GM12878 (cell line): ENCODE measurements around the gene SEMA5A. TPM values are rescaled to one million over a fixed set of nuclear protein-coding genes. Genes with fewer than 3 reads are reported as not detected.

Source experiments
- ATAC-seq: fragments of 200-7000 bp; cut with Tn5 transposase; 3 replicates; pipeline ENCODE4 v1.9.1; 2020; ENCODE audit warnings: mild to moderate bottlenecking, moderate library complexity
- BruUV-seq: library from RNA; stranded (reverse); fragments of 400-500 nt; replicated peaks from 2 replicates; lab custom pipeline; 2021; lab: Mats Ljungman, UMichigan
- CTCF ChIA-PET: fragments of 300-600 bp; sonication (Branson Sonifier 250); formaldehyde crosslinking; extraction: SDS; loops from one replicate; lab custom pipeline; 2021; ENCODE audit warnings: inconsistent platforms; lab: Yijun Ruan, JAX
- POLR2A ChIA-PET: fragments of 350-600 bp; formaldehyde crosslinking; extraction: SDS; loops from one replicate; lab custom pipeline; 2021; ENCODE audit warnings: inconsistent platforms; lab: Charles Lee
- RAD21 ChIA-PET: fragments of 300-600 bp; sonication (Branson Sonifier 250); formaldehyde crosslinking; loops from one replicate; lab custom pipeline; 2023; ENCODE audit warnings: antibody characterized with exemption; ENCODE audit not compliant: unreplicated experiment; lab: Charles Lee
- SMC1A ChIA-PET: fragments of 300-600 bp; sonication (Branson Sonifier 250); formaldehyde crosslinking; loops from one replicate; lab custom pipeline; 2023; ENCODE audit not compliant: unreplicated experiment, uncharacterized antibody; lab: Charles Lee
- DNase-seq: peaks from one replicate; pipeline ENCODE4 v3.0.0-alpha.2; 2011; ENCODE audit warnings: low read depth, low spot score
- FAIRE-seq: peaks from 3 replicates; lab custom pipeline; 2011; peaks lifted over from hg19 to GRCh38; lab: Jason Lieb, UNC
- H2AFZ ChIP-seq: 2 replicates; pipeline ENCODE4 v1.6.0; 2011; ENCODE audit warnings: low read depth, low read length, control low read depth; ENCODE audit not compliant: control insufficient read depth
- H3K27ac ChIP-seq: 2 replicates; pipeline ENCODE4 v1.5.1; 2011; ENCODE audit warnings: control low read depth; ENCODE audit not compliant: control insufficient read depth, insufficient read depth
- H3K27me3 ChIP-seq, 2 experiments: replicated peaks in 1 of 2; 2 replicates each; pipeline versions ENCODE4 v1.6.0 to v1.6.1; 2011; ENCODE audit warnings: low read length in 1 of 2; ENCODE audit not compliant: control insufficient read depth in 2 of 2, insufficient read depth in 2 of 2
- H3K36me3 ChIP-seq, 2 experiments: 2 replicates each; pipeline ENCODE4 v1.5.1; 2011; ENCODE audit warnings: low read length in 1 of 2; ENCODE audit not compliant: control insufficient read depth in 2 of 2, insufficient read depth in 2 of 2
- H3K4me1 ChIP-seq: 2 replicates; pipeline ENCODE4 v1.6.1; 2011; ENCODE audit warnings: mild to moderate bottlenecking, low read length, moderate library complexity, mixed read lengths; ENCODE audit not compliant: control insufficient read depth, insufficient read depth
- H3K4me2 ChIP-seq: 2 replicates; pipeline ENCODE4 v1.6.0; 2011; ENCODE audit warnings: control low read depth; ENCODE audit not compliant: control insufficient read depth, insufficient read depth
- H3K4me3 ChIP-seq: fragments of 200-600 bp; sonication (generic); 2 replicates; pipeline ENCODE4 v1.5.1; 2016
- H3K79me2 ChIP-seq: 2 replicates; pipeline ENCODE4 v1.6.0; 2011; ENCODE audit warnings: low read length; ENCODE audit not compliant: control insufficient read depth, insufficient read depth
- H3K9ac ChIP-seq: 2 replicates; pipeline ENCODE4 v1.8.0; 2011; ENCODE audit warnings: low read length, control low read depth, mixed read lengths; ENCODE audit not compliant: control insufficient read depth, insufficient read depth
- H3K9me3 ChIP-seq: replicated peaks from 3 replicates; pipeline ENCODE4 v1.5.1; 2011; ENCODE audit warnings: mild to moderate bottlenecking, low read length; ENCODE audit not compliant: control insufficient read depth, insufficient read depth
- H4K20me1 ChIP-seq: 2 replicates; pipeline ENCODE4 v1.6.0; 2011; ENCODE audit not compliant: control insufficient read depth, insufficient read depth
- CBFB ChIP-seq: IDR thresholded peaks from 2 replicates; pipeline ENCODE4 v1.6.1; 2016; ENCODE audit warnings: antibody characterized with exemption, low read depth
- CEBPB ChIP-seq, 2 experiments: fragments of 150-350 bp in 1 of 2; IDR thresholded peaks; 2 replicates each; pipeline ENCODE4 v1.6.1; 2012 to 2014; ENCODE audit warnings: low read depth in 2 of 2, low read length in 2 of 2, borderline replicate concordance in 1 of 2, inconsistent platforms in 1 of 2
- CUX1 ChIP-seq: IDR thresholded peaks from 2 replicates; pipeline ENCODE4 v1.6.1; 2012; ENCODE audit warnings: improper control_type of control experiment, low read depth, low read length; ENCODE audit not compliant: insufficient replicate concordance
- DPF2 ChIP-seq: fragments of 450-650 bp; IDR thresholded peaks from 2 replicates; pipeline ENCODE4 v1.6.1; 2017; ENCODE audit warnings: mild to moderate bottlenecking
- IKZF2 ChIP-seq, 2 experiments: fragments of 450-650 bp; IDR thresholded peaks; 2 replicates each; pipeline ENCODE4 v1.6.1; 2017; ENCODE audit warnings: mild to moderate bottlenecking in 2 of 2, moderate library complexity in 2 of 2
- NFYA ChIP-seq: IDR thresholded peaks from 2 replicates; pipeline ENCODE4 v1.6.1; 2011; ENCODE audit warnings: low read depth, mild to moderate bottlenecking, low read length, improper control_type of control experiment, borderline replicate concordance
- NR2C2 ChIP-seq: IDR thresholded peaks from 2 replicates; pipeline ENCODE4 v1.6.1; 2011; ENCODE audit warnings: borderline replicate concordance, low read depth; ENCODE audit not compliant: control insufficient read depth, insufficient read length
- WGBS: methylation state at CpG from one replicate; pipeline ENCODE4 v1.1.6; 2016; ENCODE audit warnings: low lambda C conversion rate; ENCODE audit not compliant: insufficient replicate concordance, insufficient coverage; ENCODE audit errors: missing lambda C conversion rate; 5-methylcytosine and 5-hydroxymethylcytosine counted together
- in situ Hi-C: fragments of 300-500 bp; cut with MboI; formaldehyde crosslinking; loops from 9 replicates; pipeline ENCODE4 v1.14.3; 2018; ENCODE audit warnings: mixed read lengths
- intact Hi-C: fragments of 100-400 bp; cut with micrococcal nuclease; formaldehyde crosslinking; loops from one replicate; pipeline ENCODE4 v1.14.2; 2022; ENCODE audit not compliant: unreplicated experiment
- polyA plus RNA-seq, 11 experiments: library from polyadenylated mRNA; depleted of rRNA in 4 of 11; unstranded in 6 of 11; stranded (reverse) in 5 of 11; fragments of >200 nt; fragmentation: Nextera tagmentation in 4 of 11; fragmentation: Illumina TruSeq in 1 of 11; extraction: Ambion mirVana in 4 of 11; extraction: Trizol in 1 of 11; gene quantifications; 1 replicate in 1 of 11; 2 replicates in 10 of 11; pipeline versions ENCODE4 v1.2.1 to v1.2.3, GENCODE V29; 2011 to 2016; ENCODE audit warnings: inconsistent platforms in 2 of 11, missing spikeins in 2 of 11, low read depth in 1 of 11
- total RNA-seq, 4 experiments: library from RNA; depleted of rRNA in 3 of 4; stranded (reverse); fragments of >200 nt in 3 of 4; fragmentation: Illumina TruSeq in 1 of 4; extraction: Trizol in 1 of 4; gene quantifications; 2 replicates each; pipeline versions ENCODE4 v1.2.1 to v1.2.3, GENCODE V29; 2013 to 2021
- TF ChIP-seq, protein P1 (sequence below): fragments of 450-650 bp; IDR thresholded peaks from 2 replicates; pipeline ENCODE4 v1.6.1; 2017; ENCODE audit warnings: low read depth, mild to moderate bottlenecking, moderate library complexity

The SEMA5A gene
- total and polyA plus RNA-seq, 10 of the 15 experiments (the other 5 are each of a cell fraction or from before 2014, with no cell fraction given): 0.03 to 2.4 (median 0.09) TPM; not detected in 1

DNA sequence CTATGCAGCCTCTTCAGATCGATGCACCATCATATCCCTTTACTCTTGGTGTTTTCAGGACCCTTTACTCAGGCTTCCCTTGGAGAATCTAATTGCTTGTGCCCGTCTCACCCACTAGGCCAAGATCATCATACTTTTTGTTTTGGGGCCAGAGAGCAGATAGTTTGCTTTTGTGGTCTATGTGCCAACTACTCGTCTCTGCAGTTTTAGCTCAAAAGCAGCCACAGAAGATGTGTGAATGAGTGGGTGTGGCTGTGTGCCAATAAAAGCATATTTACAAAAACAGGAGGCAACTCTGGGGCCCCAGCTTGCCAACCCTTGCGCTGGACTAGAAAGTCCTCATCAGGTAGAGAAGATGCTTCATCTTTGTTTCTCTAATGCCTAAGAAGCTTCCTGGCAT is 216.8 kb downstream of the SEMA5A start:
- Histone ChIP-seq H2AFZ (no peak overlapping the region), H3K4me3 (no peak overlapping the region), H3K9me3 (no peaks in the 10 kb centered on the region), H3K4me2 (no peak overlapping the region), H3K79me2 (no peaks in the 10 kb centered on the region), H3K9ac (no peak overlapping the region), H4K20me1 (no peaks in the 10 kb centered on the region), H3K27me3 (no peaks in the 10 kb centered on the region), H3K36me3 (no peaks in the 10 kb centered on the region), H3K27ac (no peak overlapping the region), H3K4me1 (no peaks in the 10 kb centered on the region)
- POLR2A ChIA-PET: no interaction called here
- FAIRE-seq (no peak), ATAC-seq (no peak), DNase-seq (no peak)
- RAD21 ChIA-PET: no interaction called here
- in situ Hi-C loops: no loop called here
- no TSS peak for BruUV-seq
- TF ChIP-seq CBFB: no peak
- no peak for TF ChIP-seq CUX1
- no peak for TF ChIP-seq NFYA
- no peak for TF ChIP-seq CEBPB (IDR thresholded peaks at IDR 0.05; ENCODE audit: borderline replicate concordance in 1 of 2, low read depth in 2 of 2, low read length in 2 of 2)
- TF ChIP-seq, protein P1, sequence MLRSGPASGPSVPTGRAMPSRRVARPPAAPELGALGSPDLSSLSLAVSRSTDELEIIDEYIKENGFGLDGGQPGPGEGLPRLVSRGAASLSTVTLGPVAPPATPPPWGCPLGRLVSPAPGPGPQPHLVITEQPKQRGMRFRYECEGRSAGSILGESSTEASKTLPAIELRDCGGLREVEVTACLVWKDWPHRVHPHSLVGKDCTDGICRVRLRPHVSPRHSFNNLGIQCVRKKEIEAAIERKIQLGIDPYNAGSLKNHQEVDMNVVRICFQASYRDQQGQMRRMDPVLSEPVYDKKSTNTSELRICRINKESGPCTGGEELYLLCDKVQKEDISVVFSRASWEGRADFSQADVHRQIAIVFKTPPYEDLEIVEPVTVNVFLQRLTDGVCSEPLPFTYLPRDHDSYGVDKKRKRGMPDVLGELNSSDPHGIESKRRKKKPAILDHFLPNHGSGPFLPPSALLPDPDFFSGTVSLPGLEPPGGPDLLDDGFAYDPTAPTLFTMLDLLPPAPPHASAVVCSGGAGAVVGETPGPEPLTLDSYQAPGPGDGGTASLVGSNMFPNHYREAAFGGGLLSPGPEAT: no peak
- TF ChIP-seq DPF2: no peak
- no peak for TF ChIP-seq IKZF2 (IDR thresholded peaks at IDR 0.05)
- TF ChIP-seq NR2C2: no peak
- intact Hi-C loops: no loop called here
- 35% methylated on average over 4 of the region's 4 CpGs for WGBS
- CTCF ChIA-PET: no interaction called here
- SMC1A ChIA-PET: no interaction called here
